ENCODE data around the gene IZUMO4.

Gene IZUMO4, protein sequence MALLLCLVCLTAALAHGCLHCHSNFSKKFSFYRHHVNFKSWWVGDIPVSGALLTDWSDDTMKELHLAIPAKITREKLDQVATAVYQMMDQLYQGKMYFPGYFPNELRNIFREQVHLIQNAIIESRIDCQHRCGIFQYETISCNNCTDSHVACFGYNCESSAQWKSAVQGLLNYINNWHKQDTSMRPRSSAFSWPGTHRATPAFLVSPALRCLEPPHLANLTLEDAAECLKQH

DNA sequence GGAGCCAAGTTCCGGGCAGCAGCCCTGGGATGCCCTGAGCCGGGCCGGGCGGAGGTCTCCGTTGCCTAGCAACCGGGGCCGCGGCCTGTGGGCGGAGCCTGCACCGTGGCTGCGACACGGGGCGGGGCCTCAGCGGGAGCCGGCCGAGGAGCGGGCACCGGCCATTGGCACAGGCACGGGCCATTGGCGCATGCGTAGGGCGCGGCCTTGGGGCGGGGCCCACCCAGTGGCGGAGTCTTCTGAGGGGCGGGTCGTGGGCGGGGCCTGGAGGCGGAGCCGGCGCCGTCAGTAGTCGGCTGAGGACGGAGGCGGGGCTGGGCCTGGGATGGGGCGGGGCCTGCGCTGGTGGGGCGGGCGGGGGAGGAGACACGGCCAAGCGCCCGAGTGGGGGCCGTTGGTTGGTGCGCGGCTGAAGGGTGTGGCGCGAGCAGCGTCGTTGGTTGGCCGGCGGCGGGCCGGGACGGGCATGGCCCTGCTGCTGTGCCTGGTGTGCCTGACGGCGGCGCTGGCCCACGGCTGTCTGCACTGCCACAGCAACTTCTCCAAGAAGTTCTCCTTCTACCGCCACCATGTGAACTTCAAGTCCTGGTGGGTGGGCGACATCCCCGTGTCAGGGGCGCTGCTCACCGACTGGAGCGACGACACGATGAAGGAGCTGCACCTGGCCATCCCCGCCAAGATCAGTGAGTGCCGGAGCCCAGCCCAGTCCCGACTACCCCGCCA is at the start of gene IZUMO4:
TSS of gene IZUMO4 (plus strand) at position 436 of the 723 bp plus-strand sequence. CDS start at position 467, 31 bp downstream.
- DNase-seq (ENCODE audit: low read depth): peak; percentile 95

DNA sequence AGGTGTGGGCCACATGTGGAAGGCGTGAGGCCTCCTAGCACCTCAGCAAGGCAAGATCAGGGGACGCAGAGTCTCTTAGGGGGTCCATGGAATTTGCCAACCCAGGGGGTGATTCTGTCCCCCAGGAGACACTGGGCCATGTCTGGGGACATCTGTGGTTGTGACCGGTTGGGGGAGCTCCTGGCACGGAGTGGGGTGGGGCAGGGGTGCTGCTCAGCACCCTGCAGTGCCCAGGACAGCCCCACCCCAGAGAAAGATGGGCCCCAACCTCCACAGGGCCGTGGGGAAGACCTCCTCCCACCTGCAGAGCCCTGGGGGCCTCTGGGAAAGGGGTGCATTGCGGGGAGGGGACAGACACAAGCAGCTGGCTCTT is 49.7 kb upstream of the IZUMO4 start:
- DNase-seq (ENCODE audit: low read depth): no peak

DNA sequence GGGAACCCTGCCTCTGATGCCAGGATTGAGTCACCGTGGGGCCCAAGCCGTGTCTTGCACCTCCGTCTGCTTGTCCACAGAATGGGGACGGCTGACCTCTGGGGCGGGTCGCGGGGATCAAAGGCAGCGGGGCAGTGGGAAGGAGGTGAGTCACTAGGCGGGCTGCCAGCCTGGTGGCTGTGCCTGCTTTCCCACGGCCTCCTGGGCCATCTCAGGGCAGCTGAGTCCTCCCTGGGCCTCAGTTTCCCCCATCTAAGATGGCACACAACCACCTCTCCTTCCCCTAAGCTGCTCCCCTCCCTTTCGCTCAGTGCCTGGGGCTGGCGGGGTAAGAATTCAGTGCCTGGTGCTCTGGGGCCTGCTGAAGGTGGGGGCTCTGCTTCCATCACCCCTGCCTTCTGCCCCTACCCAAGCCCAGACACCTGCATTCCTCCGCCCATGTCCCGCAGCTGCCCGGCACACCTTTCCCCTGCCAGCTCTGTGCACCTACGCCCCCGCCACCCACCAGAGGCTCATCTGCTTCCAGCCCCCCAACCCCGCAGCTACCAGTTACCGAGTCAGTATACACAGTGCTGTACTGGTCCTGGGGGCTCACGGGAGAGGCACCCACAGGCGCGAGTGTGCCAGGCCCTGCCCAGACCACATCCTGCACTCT is 49.1 kb upstream of the IZUMO4 start:
- DNase-seq (ENCODE audit: low read depth): peak; percentile 23

DNA sequence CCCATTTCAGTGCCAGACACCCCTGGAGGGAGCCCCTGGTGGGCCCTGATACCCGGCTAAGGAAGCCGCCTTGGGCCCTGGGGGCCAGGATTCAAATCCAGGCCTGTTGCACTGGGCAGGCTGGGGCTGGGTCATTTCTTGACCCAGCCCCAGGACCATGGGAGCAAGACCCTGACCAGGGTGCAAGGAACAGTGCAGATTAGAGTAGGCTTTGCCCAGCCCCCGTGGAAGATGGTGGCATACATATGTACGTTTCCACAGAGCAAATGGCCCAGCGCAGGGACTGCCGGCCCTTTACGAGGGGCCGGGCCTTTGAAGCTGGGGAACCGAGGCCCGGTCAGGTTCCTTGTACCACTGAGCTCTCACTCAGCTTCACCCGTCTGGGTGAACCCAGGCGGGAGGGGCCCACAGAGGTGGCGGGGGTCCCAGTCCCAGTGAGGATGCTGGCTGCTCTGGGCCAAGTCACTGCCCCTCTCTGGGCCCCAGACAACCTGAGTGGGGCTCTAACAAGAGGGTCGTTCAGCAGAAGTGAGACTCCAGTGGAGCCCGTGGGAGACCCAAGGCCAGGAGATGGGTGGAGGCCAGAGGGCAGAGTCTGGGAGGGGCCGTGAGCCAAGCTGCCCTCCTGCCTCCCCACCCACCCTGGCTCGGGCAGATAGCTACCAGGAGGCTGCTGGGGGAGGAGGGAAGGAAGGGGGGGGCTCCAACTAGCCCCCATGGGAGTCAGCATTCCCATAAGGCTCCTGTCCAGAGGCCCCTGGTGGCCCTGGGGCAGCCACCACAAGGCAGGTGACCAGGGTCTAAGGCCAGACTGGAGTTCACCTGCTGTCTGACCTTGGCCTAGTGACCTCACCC is 48.4 kb upstream of the IZUMO4 start:
- DNase-seq (ENCODE audit: low read depth): no peak

DNA sequence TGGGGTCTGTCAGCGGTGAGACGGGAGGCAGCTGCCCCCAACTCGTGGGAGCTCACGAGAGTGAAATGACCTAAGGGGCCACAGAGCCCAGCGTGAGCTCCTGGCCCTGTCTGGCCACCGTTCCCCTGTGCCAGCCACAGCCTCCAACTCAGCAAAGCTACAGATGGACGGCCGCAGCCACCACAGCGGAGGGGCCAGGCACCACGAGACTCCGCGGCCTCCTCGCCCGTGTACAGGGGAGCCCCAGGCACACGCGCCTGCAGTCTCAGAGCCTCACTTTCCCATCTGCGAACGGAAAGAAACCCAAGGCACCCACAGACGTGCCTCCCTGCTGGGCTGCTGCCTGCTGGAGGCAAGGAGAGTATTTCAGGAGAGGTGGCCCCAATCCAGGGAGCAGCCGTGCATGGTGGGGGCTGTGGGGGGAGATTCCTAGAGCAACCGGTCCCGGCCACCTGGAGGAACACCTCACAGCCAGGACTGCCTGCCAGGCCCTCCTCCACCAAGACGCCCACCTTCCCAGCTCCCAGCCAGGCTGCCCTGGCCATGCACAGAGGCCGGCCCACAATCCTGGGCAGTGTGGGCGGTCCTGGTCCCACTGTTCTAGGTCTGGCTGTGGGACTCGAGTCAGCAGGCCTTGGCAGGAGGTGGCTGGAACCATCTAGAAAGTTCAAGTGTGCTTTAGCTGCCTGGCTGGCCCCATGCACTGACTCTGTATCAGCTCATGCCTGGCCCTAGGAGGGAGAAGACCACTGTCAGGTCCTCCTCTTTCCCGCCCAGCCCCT is 47.6 kb upstream of the IZUMO4 start:
- DNase-seq (ENCODE audit: low read depth): peak; percentile 29

DNA sequence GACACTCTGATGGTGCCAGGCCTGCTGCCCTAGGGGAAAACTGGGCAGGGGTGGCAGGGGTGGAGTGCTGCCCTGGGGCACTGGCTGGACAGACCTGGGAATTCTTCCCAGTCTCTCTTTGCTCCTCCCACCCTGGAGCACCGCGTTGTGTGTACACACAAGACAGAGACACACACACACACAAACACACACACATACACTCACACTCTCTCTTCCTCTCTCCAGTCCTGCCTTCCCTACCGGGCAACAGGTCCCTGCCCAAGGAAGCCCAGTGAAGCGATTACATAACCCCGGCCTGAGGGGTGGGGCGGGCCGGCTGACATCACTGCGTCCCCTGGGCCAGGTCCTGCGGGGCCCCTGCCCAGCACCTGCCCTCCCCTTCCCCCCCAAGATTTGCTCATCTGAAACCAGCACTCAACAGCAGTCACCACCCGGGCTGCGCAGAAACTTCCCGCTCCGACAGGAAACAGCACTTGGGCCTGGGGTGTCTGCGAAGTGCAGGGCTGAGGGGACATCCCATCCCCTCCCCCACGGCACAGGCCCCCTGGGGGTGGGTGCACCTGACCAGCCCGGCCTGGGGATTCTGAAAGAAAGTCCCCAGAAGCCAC is 46.9 kb upstream of the IZUMO4 start:
- DNase-seq (ENCODE audit: low read depth): peak; percentile 74

DNA sequence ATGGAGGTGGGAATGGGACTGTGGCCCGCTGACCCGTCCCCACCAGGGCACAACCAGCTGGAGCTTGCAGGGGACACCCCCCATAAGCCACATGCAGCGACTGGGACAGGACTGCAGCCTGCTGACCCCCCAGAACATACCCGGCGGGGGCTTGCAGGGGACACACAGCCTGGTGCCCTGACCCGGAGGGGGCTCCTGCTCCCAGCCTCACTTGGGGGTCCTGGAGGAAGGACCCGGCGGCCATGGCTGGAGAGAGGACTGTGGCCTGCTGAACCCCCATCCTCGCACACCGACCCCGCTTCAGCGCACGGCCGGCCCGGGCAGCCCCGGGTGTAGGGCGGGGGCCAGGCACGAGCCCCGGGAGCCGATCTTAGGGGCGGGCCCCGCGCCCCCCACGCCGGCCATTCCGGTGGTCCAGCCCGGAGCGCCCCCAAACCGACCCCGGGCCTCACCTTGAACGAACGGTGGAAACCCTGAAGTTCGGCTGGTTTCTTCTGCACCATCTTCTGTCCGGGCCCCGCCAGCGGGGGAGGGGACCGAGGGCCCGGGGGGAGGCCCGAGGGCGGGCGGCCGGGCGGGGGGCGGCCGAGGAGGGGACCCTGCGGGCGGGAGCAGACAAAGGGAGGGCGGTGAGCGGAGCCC is 46.2 kb upstream of the IZUMO4 start:
- DNase-seq (ENCODE audit: low read depth): no peak

DNA sequence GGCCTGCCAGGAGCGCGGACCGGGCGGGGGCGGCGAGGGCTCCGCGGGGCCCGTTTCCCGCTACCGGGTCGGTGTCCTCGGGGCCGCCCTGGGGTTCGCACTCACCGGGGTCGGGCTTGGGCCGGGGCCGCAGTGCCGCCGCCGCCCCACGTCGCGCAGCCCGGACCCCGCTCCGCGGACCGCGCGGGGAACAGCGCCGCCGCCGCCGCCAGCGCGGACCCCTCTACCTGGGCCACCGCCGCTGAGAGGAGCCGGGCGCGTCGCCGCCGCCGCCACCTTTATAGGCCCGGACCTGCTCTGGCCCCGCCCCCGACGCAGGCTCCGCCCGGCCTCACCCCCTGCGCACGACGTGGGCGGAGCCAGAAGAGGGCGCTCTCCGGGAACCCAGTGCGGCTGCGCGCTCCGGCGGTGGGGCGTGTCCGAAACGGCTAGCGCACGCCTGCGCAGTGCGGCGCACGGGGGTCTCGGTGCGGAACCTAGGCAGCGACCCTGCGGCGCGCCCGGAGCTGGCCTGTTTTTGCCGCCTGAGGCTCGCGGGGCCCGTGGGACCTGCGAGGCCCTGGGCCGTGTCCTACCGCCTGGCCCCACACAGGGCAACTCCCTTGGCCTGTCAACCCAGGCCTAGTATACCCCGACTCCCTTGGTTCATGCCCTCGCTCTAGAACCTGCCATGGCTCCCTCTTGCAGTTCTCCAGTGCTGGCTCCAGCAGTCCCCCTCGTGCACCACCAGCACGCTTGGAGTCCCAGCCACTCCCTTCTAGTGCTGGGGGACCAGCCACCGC is 45.5 kb upstream of the IZUMO4 start, which contains the start of gene MKNK2:
TSS of gene MKNK2 (minus strand) at position 254 of the 782 bp plus-strand sequence. CDS start 393 bp downstream, outside the sequence.
- peak; percentile 73 for DNase-seq (ENCODE audit: low read depth)

DNA sequence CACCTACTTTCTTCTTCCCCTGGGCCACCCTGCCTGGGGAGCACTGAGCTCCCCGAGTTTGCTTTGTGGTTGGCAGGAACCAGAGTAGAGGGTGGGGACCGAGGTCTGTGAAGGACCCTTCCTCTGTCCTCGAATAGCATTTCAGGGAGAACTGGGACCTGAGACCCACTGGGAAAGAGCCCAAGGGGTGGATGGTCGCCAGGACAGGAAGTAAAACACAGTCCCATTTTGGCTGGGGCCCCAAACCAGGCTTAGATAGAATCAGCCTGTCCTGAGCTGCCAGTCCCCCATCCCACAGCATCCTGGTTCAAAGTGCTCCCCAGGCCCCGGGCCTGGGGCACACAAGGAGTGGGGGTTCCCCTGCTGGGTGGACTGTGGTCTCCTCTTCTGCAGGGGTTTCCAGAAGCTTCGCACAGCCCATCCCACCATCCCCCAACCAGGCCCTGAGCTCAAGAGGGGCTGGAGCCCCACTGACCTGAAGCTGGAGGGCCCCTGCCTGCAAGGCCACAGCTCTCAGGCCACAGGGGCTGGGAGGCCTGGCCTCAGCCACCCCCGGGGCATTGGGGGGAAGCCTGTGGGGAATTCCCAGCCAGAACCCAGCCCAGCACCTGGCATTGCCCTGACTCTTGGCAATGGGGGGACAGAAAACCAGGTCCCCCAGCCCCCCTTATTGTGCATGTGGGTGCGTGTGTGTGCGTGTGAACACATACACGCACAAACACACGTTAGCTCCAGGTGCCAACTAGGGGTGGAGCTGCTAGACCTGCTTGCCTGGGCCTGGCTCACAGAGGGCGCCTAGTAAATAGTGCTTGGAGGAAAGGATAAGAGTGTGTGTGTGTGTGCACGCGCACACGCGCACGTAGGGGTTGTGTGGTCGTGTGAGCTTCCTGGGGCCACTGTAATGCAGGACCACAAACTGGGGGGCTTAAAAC is 44.7 kb upstream of the IZUMO4 start:
- DNase-seq (ENCODE audit: low read depth): no peak

DNA sequence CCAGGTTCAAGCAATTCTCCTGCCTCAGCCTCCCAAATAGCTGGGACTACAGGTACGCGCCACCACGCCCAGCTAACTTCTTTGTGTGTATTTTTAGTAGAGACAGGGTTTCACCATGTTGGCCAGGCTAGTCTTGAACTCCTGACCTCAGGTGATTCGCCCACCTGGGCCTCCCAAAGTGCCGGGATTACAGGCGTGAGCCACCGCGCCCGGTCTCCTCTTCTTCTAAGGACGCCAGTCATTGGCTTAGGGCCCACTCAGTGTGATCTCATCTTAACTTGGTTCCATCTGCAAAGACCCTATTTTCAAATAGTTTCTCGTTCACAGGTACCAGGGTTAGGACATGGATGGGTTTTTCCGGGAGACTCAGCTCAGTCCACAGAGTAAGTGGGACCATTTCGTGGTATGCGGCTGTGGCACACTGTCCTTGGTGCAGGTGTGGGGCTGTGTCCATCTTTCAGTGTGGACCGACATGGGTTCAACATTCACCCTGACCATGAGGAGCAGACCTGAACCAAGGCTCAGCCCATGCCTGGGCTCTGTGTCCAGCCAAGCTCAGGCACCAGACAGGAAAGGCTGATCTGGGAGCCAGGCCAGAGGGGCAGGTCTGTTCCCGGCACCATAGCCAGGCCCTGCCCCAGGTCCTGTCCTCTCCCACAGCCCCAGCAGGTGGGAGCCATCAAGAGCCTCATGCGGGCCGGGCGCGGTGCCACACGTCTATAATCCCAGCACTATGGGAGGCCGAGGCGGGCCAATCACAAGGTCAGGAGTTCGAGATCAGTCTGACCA is 42.9 kb upstream of the IZUMO4 start:
- peak; percentile 24 for DNase-seq (ENCODE audit: low read depth)

DNA sequence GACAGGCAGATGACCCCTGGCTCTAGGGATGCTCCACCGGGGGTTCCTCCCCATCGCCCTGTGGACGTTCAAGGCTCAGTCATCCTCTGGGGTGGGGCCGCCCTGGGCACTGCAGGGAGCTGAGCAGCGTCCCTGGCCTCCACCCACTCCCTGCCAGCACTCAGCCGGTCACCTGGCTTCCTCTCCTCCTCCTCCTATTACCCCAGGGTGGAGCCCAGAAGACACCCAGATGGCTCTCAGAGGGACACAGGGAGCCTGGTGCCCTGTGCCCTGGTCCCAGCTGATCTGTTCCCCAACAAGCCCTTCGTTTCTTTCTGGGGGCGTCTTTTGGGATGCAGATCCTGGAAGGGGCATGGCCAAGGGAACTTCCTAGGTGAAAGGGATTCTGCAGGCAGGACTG is 42.0 kb upstream of the IZUMO4 start:
- DNase-seq (ENCODE audit: low read depth): no peak

DNA sequence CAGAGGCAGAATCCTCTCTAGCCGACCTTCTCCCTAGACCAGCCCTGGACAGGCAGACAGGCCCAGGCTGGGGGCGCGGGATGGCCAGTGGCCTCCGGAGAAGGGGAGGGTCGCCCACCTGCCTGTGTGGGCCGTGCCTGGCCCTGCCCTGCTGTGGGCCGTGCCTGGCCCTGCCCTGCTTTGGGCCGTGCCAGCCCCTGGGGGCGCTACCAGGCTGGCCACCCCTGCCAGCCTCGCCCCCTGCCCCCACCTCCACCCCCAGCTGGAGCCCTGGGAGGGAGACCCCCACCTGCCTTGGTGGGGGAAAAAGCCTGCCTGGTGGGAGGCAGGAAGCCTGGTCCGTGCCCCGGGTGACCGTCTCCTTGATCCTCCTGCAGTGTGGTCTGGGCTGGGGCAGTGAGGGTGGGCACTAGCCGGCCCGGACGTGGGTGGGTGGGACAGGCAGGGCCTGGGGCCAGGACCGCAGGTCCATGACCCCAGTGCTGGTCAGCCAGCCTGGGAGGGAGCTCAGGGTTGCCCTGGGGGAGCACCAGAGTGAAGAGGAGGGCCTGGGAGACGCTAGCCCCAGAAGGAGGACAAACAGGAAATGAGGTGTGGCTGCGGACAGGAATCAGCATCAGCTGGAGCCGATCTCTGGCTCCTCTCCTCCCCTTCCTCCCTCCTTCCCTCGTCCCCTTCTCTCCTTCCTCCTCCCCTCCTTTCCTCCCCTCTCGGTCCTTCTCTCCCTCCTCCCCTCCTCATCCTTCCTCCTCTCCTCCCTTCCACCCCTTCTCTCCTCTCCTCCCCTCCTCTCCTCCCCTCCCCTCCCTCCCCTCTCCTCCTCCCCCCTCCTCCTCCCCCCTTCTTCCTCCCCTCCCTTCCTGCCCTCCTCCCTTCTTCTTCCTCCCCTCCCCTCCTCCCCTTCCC is 40.5 kb upstream of the IZUMO4 start:
- peak; percentile 57 for DNase-seq (ENCODE audit: low read depth)

DNA sequence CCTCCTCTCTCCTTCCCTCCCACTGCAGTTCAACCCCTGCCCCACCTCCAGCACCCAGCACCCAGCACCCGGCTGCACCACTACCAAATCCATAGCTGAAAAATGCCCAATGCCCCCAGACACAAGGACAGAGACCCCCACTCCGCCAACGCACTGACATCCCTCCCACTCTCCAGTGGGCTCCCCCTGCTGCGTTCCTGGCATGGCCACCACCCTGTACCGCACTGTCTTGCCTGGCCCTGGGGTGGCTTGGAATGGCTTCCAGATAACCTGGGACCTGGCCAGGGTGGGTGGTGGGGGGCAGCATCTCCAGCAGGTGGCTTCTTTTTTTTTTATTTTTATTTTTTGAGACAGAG is 39.9 kb upstream of the IZUMO4 start:
- no peak for DNase-seq (ENCODE audit: low read depth)

DNA sequence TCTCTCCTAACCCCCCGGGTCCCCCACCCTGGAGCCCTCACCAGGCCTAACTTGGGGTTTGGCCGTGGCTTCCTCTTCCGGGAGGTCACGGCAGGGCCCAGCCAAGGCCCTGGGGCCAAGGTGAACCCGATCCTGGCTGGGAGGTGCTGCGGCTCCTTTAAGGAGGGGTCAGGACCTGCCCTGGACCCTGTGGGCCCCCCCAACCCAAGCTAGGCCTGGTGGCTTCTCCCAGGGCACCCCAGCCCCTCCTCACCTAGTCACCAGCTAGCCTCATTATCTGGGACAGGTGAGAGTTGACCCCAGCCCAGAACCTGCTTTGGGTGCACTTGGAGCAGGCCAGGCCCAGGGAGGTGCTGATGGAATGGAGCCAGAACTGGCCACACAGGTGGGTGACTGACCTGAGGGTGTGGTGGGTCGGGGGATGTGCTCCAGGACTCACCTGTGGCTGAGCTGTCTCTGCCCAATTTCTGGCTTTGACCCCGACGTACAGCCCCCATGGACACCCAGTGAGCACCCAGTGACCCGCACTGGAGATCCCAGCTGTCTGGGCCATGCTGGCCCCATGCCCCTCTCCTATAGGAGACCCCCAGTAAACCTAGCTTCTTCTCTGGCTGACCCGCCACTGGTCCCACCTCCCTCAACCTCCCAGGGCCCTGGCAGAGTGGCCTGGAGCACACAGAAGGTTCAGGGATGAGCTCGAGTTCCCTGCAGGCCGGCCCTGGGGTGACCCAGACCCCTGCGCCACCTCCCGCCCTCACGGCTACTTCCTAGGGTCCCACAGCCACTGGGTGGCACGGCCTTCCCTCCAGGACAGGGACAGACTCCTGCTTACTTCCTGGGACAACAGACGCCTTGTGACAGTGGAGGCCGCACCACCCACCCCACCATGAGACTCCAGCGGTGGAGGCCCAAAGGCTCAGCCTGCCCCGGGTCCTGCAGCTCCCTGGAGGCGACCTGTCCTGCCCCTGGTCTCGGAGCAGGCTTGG is 38.9 kb upstream of the IZUMO4 start:
- DNase-seq (ENCODE audit: low read depth): no peak
